Suppressor macrophage treated with lipopolysaccharide for 4 hours (primary cell): ENCODE measurements around the gene FRMD4B.
"Not testable (repeated sequence)": the region's sequence is repeated elsewhere in the genome, so short reads cannot be mapped to it uniquely, and the experiment has no call there.

Experiments used
- DNase-seq: peaks from one replicate; pipeline ENCODE4 v3.0.0-alpha.2; 2020

Gene FRMD4B

DNA sequence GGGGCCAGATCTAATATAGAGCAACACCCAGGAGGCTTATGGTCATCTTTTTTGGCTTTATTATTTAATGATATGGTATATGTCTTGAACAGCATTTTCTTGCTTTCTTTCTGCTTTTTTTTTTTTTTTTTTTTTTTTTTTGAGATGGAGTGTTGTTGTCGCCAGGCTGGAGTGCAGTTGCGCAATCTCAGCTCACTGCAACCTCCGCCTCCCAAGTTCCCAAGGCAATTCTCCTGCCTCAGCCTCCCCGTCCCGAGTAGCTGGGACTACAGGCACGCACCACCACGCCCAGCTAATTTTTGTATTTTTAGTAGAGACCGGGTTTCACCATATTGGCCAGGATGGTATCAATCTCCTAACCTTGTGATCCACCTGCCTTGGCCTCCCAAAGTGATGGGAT lies 108.5 kb downstream of the FRMD4B start:
- not testable (repeated sequence) for DNase-seq

GRCh38 chr3:69276884-69277283 lies 109.0 kb downstream of the FRMD4B start:
- no peak for DNase-seq

DNA sequence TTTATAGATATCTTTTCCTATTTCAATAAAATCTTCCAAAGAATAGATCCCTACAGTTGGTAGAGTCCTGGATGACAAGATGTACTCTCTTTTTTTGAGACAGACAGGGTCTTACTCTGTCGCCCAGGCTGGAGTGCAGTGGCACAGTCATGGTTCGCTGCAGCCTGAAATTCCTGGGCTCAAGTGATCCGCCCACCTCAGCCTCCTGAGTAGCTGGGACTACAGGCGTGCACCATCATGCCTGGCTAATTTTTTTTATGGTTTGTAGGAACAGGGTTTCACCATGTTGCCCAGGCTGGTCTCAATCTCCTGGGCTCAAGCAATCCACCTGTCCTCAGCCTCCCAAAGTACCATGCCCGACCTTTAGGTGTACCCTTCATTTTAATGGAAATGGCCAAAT lies 109.7 kb downstream of the FRMD4B start:
- not testable (repeated sequence) for DNase-seq

- no peak for DNase-seq
These were observed 112.0 kb downstream of the FRMD4B start for GRCh38 chr3:69273896-69274295.

- no peak for DNase-seq
These were observed 113.3 kb downstream of the FRMD4B start for GRCh38 chr3:69272556-69272955.

DNA sequence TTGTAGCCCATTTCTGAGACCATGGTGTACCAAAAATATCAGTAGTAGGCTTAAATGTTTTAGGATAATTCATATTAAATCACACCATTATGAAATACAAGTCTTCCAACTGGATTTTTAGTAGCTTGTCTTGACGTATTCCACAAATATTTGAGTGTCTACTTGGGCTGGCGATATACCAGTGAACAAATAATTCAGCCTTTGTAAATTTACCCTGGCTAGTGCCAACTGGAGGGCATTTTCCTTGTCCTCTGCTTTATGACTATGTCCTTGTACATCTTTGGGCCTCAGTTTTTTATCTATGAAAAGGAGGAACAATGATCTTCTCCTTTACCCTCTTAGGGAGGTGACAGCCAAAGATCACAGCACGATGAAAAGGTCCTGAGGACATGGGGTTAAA lies 114.8 kb downstream of the FRMD4B start:
- no peak for DNase-seq

DNA sequence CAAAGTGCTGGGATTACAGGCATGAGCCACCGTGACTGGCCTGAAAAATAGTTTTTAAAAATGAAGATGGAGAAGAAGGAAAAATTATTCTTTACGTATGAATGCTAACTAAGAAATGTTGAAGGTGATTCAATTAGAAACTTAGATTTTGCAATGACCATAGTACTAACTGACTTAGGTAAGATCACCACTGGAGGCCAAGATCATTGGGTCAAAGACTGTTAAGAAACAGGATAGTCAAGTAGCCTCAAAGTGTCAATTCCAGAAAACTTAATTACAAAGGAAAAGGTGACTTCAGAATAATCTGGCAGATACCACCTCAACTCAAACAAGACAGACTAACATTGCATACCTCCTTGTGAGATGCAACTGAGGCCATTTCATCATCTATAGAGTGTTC lies 119.3 kb downstream of the FRMD4B start:
- DNase-seq = no peak

GRCh38 chr3:69266071-69266470 lies 119.8 kb downstream of the FRMD4B start:
- not testable (repeated sequence) for DNase-seq

DNA sequence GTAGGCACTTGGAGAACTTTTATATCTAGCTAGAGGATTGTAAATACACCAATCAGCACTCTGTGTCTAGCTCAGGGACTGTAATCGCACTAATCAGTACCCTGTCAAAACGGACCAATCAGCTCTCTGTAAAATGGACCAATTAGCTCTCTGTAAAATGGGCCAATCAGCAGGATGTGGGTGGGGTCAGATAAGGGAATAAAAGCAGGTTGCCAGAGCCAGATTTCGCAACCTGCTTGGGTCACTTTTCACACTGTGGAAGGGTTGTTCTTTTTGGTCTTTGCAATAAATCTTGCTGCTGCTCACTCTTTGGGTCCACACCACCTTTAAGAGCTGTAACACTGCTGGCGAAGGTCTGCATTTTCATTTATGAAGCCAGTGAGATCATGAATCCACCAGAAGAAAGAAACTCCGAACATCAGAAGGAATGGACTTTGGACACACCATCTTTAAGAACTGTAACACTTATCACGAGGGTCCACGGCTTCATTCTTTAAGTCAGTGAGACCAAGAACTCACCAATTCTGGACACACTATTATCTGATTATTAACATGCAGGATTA lies 125.0 kb downstream of the FRMD4B start:
- not testable (repeated sequence) for DNase-seq

DNA sequence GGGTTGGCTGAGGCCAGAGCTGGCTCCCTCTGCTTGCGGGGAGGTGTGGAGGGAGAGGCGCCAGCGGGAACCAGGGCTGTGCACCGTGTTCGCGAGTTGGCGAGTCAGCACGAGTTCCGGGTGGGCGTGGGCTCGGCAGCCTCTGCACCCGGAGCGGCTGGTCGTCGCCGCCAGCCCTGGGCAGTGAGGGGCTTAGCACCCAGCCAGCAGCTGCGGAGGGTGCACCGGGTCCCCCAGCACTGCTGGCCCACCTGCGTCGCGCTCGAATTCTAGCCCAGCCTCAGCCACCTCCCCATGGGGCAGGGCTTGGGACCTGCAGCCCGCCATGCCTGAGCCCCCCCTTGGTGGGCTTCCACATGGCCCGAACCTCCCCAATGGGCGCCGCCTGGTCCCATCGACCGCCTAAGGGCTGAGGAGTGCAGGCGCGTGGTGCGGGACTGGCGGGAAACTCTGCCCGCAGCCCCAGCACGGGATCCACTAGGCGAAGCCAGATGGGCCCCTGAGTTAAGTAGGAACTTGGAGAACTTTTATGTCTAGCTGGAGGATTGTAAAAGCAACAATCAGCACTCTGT lies 125.6 kb downstream of the FRMD4B start:
- DNase-seq = no peak

DNA sequence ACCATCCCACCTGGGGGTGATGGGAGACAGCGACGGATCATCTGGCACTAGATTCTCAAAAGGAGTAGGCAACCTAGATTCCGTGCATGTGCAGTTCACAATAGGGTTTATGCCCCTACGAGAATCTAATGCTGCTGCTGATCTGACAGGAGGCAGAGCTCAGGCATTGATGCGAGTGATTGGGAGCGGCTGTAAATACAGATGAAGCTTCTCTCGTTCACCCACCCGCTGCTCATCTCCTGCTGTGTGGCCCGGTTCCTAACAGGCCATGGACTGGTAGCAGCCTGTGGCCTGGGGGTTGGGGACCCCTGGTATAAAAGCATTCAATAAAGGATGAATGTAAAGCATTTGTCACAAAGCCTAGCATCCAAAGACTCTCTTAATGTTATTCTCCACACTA lies 126.8 kb downstream of the FRMD4B start:
- DNase-seq = no peak

- DNase-seq = no peak
These were observed 130.0 kb downstream of the FRMD4B start for GRCh38 chr3:69255928-69256327.

GRCh38 chr3:69254351-69254750 lies 131.5 kb downstream of the FRMD4B start:
- no peak for DNase-seq

DNA sequence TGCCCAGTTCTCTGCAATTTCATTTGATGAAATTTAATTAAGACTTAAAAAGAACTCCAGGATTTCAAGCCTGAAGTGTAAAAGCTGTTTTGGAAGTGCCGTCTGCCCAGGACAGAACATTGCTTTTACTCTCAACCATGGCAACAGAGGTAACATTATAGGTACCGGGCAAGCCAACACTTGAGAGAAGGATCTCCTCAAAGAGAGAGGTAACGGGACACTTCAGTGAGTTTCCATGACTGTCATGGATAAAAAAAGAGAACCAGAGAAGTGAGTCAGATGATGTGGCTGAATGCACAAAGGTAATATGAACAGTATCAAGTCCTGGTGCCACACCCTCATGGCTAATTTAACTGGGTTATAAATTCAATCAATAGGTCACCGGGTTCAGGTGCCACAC lies 133.3 kb downstream of the FRMD4B start:
- DNase-seq = no peak

DNA sequence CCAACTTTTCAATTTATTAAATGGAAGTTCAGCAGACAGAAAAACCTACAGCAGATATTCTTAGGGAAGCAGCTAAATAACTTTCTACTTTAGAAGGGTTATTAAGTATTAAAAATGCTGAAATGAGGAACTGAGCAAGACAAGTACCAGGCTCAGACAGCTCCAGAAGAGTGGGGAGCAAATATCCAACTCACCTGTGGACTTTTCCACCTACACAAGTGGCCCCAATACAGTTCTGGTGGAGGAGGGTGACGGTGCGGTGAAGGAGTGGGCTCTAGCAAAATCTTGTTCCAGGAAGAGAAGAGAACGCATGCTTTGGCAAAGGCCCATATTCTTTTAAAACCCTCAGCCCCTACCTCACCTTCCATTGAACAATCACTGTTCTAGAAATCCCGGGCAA lies 133.7 kb downstream of the FRMD4B start:
- no peak for DNase-seq

GRCh38 chr3:69251078-69251805 lies 134.6 kb downstream of the FRMD4B start:
- DNase-seq = no peak

DNA sequence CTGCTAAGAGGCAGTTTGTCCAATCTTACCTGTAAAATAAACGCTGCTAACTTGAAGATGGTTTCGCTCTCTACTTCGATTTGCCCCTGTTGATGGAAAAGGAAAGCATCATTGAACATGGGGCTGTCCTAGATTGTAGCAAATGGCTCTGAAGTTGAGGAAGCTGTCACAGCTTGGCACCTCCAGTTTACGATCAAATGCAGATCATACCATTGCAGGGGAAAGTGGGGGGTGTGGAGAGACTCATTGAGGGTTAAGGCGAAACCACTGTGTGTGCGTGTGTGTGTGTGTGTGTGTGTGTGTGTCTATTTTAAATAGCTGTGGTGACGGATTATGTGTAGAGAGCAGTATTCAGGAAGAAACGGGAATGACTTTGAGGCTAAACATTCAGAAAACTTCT lies 135.9 kb downstream of the FRMD4B start:
- DNase-seq = no peak

- no peak for DNase-seq
These were observed 136.9 kb downstream of the FRMD4B start for GRCh38 chr3:69249001-69249400.

DNA sequence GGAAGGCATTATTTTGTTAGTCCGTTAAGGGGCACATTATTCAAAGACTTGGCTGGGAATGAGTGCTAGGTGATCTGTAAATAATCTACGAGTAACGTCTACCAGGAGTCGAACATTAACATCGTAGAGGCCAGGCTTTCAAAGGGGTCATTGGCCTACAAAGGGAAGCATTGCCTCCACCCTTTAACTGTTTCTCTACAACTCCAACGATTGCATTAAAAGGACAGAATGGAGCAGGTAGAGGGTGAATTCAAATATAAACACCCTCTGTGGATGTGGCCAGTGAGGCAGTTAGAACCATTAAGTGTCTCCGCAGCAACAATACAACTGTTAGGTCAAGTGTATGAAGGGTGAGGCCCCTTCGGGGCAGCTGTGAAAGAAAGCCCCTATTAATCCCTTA lies 137.5 kb downstream of the FRMD4B start:
- DNase-seq = no peak

DNA sequence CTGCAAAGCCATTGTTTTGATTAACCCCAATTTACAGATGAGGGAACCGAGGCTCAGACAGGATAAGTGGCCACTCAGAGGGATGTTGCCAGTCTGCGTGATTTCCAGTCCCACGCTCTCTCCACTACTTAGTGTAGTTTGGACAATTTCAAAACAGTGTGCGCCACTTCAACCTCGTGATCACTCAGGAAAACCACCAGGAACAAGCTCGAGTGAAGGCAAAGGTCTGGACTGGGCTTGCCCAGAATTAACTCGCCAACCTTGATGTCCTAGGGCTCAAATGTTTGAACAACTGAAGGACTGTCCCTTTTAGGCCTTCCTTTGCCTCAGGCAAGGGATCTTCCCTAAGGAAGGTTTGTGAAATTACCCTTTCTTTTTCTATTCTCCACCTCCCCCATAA lies 139.3 kb downstream of the FRMD4B start:
- no peak for DNase-seq

DNA sequence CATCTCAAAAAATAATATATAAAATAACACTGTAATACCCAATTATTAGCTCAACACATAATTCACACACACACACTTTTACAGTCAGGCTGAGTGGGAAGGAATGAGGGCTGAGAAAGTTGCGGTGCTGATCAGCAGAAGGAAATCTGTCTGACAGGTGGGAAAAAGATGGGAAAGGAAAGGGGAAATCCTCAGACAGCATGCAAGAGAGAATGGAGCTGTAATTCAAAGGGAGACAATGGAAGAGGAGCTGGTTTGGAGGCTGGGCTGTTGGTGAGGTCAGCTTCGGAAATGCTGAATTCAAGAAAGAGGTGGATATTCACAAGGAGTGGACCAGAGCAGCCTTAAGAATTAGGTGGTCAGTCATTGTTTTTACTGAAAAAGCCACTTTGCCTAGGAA lies 141.8 kb downstream of the FRMD4B start:
- DNase-seq = no peak

DNA sequence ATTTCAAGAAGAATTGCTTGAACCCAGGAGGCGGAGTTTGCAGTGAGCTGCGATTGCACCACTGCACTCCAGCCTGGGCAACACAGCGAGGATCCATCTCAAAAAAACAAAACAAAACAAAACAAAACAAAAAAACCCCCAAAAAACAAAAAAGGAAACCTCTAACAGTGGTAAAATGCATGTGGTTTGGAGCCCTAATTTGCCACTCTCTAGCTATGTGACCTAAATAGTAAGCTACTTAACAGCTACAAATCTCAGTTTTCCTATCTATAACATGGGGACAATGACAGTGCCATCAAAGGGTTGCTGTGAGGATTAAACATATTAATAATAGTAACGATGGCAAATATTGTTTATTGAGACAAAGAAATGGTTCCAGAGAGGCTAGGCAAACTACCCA lies 144.1 kb downstream of the FRMD4B start:
- no peak for DNase-seq

- DNase-seq = no peak
These were observed 145.0 kb downstream of the FRMD4B start for GRCh38 chr3:69240651-69241568.

GRCh38 chr3:69239063-69239462 lies 146.8 kb downstream of the FRMD4B start:
- DNase-seq = no peak
